ENCODE data around the gene CPNE5.

Gene CPNE5

GRCh38 chr6:36751833-36752186 is 87.4 kb downstream of the CPNE5 start:
- in situ Hi-C loops (cut with HindIII; ENCODE audit: low sequenced_read_pairs) = no loop called here

- in situ Hi-C loops (cut with HindIII; ENCODE audit: low sequenced_read_pairs) = no loop called here
Measured at GRCh38 chr6:36751091-36751490, 88.2 kb downstream of the CPNE5 start.

- in situ Hi-C loops (cut with HindIII; ENCODE audit: low sequenced_read_pairs) = no loop called here
Measured at GRCh38 chr6:36749829-36750489, 89.3 kb downstream of the CPNE5 start.

GRCh38 chr6:36746251-36746650 is 93.0 kb downstream of the CPNE5 start:
- in situ Hi-C loops (cut with HindIII; ENCODE audit: low sequenced_read_pairs) = no loop called here

- in situ Hi-C loops (cut with HindIII; ENCODE audit: low sequenced_read_pairs) = no loop called here
Measured at GRCh38 chr6:36745836-36746235, 93.4 kb downstream of the CPNE5 start.

GRCh38 chr6:36745283-36745682 is 94.0 kb downstream of the CPNE5 start:
- in situ Hi-C loops (cut with HindIII; ENCODE audit: low sequenced_read_pairs) = no loop called here

GRCh38 chr6:36744304-36744673 is 95.0 kb downstream of the CPNE5 start:
- in situ Hi-C loops (cut with HindIII; ENCODE audit: low sequenced_read_pairs) = no loop called here

GRCh38 chr6:36743538-36744303 is 95.5 kb downstream of the CPNE5 start:
- in situ Hi-C loops (cut with HindIII; ENCODE audit: low sequenced_read_pairs) = no loop called here

GRCh38 chr6:36743032-36743431 is 96.2 kb downstream of the CPNE5 start:
- in situ Hi-C loops (cut with HindIII; ENCODE audit: low sequenced_read_pairs) = no loop called here

GRCh38 chr6:36742146-36742545 is 97.1 kb downstream of the CPNE5 start:
- in situ Hi-C loops (cut with HindIII; ENCODE audit: low sequenced_read_pairs) = no loop called here

- in situ Hi-C loops (cut with HindIII; ENCODE audit: low sequenced_read_pairs) = no loop called here
Measured at GRCh38 chr6:36740818-36741179, 98.4 kb downstream of the CPNE5 start.

- in situ Hi-C loops (cut with HindIII; ENCODE audit: low sequenced_read_pairs) = no loop called here
Measured at GRCh38 chr6:36739947-36740817, 99.1 kb downstream of the CPNE5 start.

- in situ Hi-C loops (cut with HindIII; ENCODE audit: low sequenced_read_pairs) = no loop called here
Measured at GRCh38 chr6:36738108-36738507, 101.1 kb downstream of the CPNE5 start.

GRCh38 chr6:36737043-36737785 is 102.0 kb downstream of the CPNE5 start:
- in situ Hi-C loops (cut with HindIII; ENCODE audit: low sequenced_read_pairs) = no loop called here

GRCh38 chr6:36735110-36736071 is 103.9 kb downstream of the CPNE5 start:
- in situ Hi-C loops (cut with HindIII; ENCODE audit: low sequenced_read_pairs) = no loop called here

- in situ Hi-C loops (cut with HindIII; ENCODE audit: low sequenced_read_pairs) = no loop called here
Measured at GRCh38 chr6:36734486-36735060, 104.7 kb downstream of the CPNE5 start.

- in situ Hi-C loops (cut with HindIII; ENCODE audit: low sequenced_read_pairs) = no loop called here
Measured at GRCh38 chr6:36733300-36733699, 105.9 kb downstream of the CPNE5 start.

GRCh38 chr6:36731622-36732310 is 107.5 kb downstream of the CPNE5 start:
- in situ Hi-C loops (cut with HindIII; ENCODE audit: low sequenced_read_pairs) = no loop called here

All from DLD1 (cell line).